Gastroesophageal sphincter (tissue), 4 donors: Measurements from ENCODE around the gene CCL17. TPM values are rescaled to one million over a fixed set of nuclear protein-coding genes. Genes with fewer than 3 reads are reported as not detected.

Source experiments
- ATAC-seq: fragments of 150-250 bp; one replicate; pipeline ENCODE4 v1.9.1; 2016; ENCODE audit warnings: mild to moderate bottlenecking, moderate library complexity
- H3K27ac ChIP-seq, 4 donors: fragments of 200-600 bp; sonication (generic) in 3 of 4; 1 replicate in 3 of 4; 2 replicates in 1 of 4; pipeline ENCODE4 v1.5.1; 2016 to 2019
- H3K27me3 ChIP-seq: fragments of 200-600 bp; sonication (generic); one replicate; pipeline ENCODE4 v1.5.1; 2019
- H3K36me3 ChIP-seq, 2 donors: fragments of 200-600 bp; sonication (generic); one replicate each; pipeline ENCODE4 v1.5.1; 2019; ENCODE audit warnings: control low read depth in 1 of 2
- H3K4me1 ChIP-seq, 3 donors: fragments of 200-600 bp; sonication (generic); 1 replicate in 2 of 3; 2 replicates in 1 of 3; pipeline ENCODE4 v1.5.1; 2016 to 2019; ENCODE audit warnings: control low read depth in 2 of 3
- H3K4me3 ChIP-seq, 2 donors: fragments of 200-600 bp; sonication (generic); one replicate each; pipeline ENCODE4 v1.5.1; 2019; ENCODE audit warnings: mild to moderate bottlenecking in 1 of 2, moderate library complexity in 1 of 2
- H3K9me3 ChIP-seq, 3 donors: fragments of 200-600 bp; sonication (generic); one replicate each; pipeline ENCODE4 v1.5.1; 2017 to 2019; ENCODE audit warnings: control low read depth in 2 of 3
- EP300 ChIP-seq: sonication (generic); formaldehyde crosslinking; IDR thresholded peaks from one replicate; pipeline ENCODE4 v1.6.1; 2017; ENCODE audit warnings: antibody characterized with exemption, mild to moderate bottlenecking
- POLR2A ChIP-seq, 2 donors: fragments of 450-650 bp; IDR thresholded peaks; one replicate each; pipeline ENCODE4 v1.6.1; 2017; ENCODE audit warnings: antibody characterized with exemption in 2 of 2, mild to moderate bottlenecking in 2 of 2, moderate library complexity in 1 of 2
- POLR2AphosphoS5 ChIP-seq: sonication (generic); formaldehyde crosslinking; IDR thresholded peaks from one replicate; pipeline ENCODE4 v1.6.1; 2017; ENCODE audit warnings: antibody characterized with exemption
- WGBS, 2 donors: methylation state at CpG; one replicate each; pipeline ENCODE4 v1.1.5; 2018; ENCODE audit warnings: low coverage in 1 of 2; 5-methylcytosine and 5-hydroxymethylcytosine counted together
- total RNA-seq, 4 donors: library from RNA; depleted of rRNA; stranded (reverse); fragments of >200 nt; gene quantifications; one replicate each; pipeline ENCODE4 v1.1.0, GENCODE V29; 2016
- TF ChIP-seq, protein P1 (sequence below), 4 experiments: fragments of 200-600 bp in 2 of 4; fragments of 450-650 bp in 2 of 4; sonication (generic) in 1 of 4; IDR thresholded peaks; one replicate each; pipeline ENCODE4 v1.5.1; 2017 to 2019; ENCODE audit warnings: antibody characterized with exemption in 4 of 4, mild to moderate bottlenecking in 2 of 4, moderate library complexity in 2 of 4

The CCL17 gene
- not detected for total RNA-seq

DNA sequence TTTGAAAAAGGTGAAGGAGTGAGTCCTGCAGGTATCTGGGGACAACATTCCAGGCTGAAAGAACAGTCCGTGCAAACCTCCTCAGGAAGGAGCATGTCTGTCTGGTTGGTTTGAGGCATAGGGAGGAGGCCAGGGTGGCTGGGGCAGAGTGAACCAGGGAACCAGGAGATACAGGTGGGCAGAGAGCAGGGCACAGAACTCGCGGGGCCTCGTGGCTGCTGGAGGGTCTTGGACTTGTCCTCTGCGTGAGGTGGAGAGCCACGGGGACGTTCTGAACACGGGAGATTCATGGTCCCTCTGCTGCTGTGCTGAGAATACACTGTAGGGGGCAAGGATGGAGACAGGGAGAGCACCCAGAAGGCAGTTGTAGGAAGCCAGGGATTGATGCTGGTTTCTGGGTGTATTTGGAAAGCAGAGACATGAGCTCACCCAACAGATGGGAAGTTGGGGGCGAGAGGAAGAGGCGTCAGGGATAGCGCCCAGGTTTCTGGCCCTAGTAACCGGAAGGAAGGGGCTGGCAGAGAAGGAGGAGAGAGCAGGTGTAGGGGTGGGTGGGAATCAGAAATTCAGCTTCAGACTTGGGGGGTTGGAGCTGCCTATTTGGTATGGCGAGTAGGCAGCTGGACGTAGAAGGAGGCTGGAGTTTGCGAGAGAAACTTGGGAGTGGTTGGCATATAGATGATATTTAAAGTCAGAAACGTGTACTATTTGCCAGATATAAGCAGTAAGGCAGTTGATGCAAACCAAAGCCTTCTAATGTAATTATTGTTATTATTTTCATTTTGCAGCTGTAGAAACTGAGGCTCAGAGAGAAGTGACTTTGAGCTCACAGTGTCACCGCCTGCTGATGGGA is at the start of gene CCL17:
TSS of gene CCL17 (plus strand) at position 803 of the 853 bp plus-strand sequence. CDS start 9,166 bp downstream, outside the sequence.
- no peaks in the 10 kb centered on the region for H3K27me3 ChIP-seq
- TF ChIP-seq, protein P1, sequence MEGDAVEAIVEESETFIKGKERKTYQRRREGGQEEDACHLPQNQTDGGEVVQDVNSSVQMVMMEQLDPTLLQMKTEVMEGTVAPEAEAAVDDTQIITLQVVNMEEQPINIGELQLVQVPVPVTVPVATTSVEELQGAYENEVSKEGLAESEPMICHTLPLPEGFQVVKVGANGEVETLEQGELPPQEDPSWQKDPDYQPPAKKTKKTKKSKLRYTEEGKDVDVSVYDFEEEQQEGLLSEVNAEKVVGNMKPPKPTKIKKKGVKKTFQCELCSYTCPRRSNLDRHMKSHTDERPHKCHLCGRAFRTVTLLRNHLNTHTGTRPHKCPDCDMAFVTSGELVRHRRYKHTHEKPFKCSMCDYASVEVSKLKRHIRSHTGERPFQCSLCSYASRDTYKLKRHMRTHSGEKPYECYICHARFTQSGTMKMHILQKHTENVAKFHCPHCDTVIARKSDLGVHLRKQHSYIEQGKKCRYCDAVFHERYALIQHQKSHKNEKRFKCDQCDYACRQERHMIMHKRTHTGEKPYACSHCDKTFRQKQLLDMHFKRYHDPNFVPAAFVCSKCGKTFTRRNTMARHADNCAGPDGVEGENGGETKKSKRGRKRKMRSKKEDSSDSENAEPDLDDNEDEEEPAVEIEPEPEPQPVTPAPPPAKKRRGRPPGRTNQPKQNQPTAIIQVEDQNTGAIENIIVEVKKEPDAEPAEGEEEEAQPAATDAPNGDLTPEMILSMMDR (IDR thresholded peaks at IDR 0.05), result no peak
- TF ChIP-seq POLR2A (IDR thresholded peaks at IDR 0.05), result no peak
- TF ChIP-seq EP300, result no peak
- no peak for TF ChIP-seq POLR2AphosphoS5
- WGBS, 2 donors, result 60 to 67% methylated on average over 7 to 14 of the region's 17 CpGs
- H3K36me3 ChIP-seq, result no peaks in the 10 kb centered on the region
- no peak within 1 kb of the TSS for H3K27ac ChIP-seq
- no peak within 1 kb of the TSS for H3K4me3 ChIP-seq
- no peak for ATAC-seq
- no peaks in the 10 kb centered on the region for H3K4me1 ChIP-seq
- H3K9me3 ChIP-seq, result no peaks in the 10 kb centered on the region

DNA sequence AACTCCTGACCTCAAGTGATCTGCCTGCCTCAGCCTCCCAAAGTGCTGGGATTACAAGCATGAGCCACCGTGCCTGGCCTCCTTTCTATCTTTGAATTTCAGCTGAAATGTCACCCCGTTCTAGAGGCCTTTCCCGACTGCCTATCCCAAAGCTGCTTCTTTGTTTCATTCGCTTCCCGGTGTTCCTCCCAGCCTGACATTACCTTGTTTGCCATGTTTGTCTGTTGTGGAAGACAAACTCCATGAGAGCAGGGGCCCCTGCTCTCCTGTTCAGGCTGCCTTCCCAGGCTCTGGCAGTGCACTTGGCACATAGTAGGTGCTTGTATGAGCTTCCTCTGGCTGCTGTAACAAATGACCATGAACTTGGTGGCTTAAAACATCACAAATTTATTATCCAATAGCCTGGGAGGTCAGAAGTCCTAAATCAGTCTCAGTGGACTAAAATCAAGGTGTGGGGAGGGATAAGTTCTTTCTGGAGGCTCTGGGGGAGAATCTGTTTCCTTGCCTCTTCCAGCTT is 48.6 kb upstream of the CCL17 start:
- Histone ChIP-seq H3K9me3 (no peaks in the 10 kb centered on the region), H3K4me3 (no peak overlapping the region), H3K27ac (no peak overlapping the region), H3K36me3 (no peaks in the 10 kb centered on the region), H3K4me1 (no peaks in the 10 kb centered on the region), H3K27me3 (no peaks in the 10 kb centered on the region)
- ATAC-seq, result no peak
- TF ChIP-seq POLR2A (IDR thresholded peaks at IDR 0.05), result no peak
- TF ChIP-seq EP300, result no peak
- 80 to 91% methylated on average over 5 of the region's 5 CpGs for WGBS, 2 donors

DNA sequence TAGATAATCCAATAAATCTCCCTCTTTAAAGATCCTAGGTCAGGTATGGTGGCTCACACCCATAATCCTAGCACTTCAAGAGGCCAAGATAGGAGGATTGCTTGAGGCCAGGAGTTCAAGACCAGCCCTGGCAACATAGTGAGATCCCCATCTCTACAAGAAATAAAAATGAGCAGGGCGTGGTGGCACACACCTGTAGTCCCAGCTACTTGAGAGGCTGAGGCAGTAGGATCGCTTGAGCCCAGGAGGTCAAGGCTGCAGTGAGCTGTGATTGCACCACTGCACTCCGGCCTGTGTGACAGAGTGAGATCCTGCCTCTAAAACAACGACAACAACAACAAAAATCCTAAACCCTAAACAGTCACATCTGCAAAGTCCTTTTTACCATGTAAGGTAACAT is 48.0 kb upstream of the CCL17 start:
- no peak overlapping the region for H3K27ac ChIP-seq
- no peak for TF ChIP-seq EP300
- no peaks in the 10 kb centered on the region for H3K36me3 ChIP-seq
- H3K9me3 ChIP-seq, result no peaks in the 10 kb centered on the region
- no peaks in the 10 kb centered on the region for H3K27me3 ChIP-seq
- no peak for ATAC-seq
- WGBS, 2 donors, result 72% methylated on average over 3 of the region's 4 CpGs; no CpG with 5 or more reads in 1 of the 2 donors
- H3K4me3 ChIP-seq, result no peak overlapping the region
- no peaks in the 10 kb centered on the region for H3K4me1 ChIP-seq

DNA sequence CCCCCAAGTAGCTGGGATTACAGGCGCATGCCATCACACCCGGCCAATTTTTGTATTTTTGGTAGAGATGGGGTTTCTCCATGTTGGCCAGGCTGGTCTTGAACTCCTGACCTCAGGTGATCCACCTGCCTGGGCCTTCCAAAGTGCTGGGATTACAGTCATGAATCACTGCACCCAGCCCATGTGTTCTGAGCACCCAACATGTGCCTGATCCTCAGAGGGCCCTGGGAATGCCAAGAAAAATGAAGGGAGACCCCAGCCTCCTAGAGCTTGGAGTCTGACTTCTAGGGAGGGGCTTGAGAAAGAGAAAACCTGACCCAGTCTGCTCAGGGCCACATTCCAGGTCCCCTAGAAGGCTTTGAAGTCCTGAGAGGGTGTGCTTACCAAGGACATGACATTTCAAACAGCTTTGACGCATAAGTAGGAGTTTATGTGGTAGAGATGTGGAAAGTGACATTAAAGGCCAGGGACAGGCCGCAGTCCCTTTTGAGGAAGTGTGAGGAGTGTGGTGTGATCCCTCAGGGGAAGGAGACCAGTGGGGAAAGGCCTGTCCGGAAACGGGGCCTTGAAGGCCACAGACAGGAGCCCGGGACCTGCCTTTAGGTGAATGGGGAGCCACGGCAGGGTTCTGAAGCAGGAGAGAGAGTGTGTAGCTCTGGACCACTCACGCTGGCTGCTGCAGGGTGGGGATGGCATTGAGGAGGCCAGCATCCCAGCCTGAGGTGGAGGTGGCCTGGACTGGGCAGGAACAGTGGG is 47.1 kb upstream of the CCL17 start:
- no peaks in the 10 kb centered on the region for H3K36me3 ChIP-seq
- WGBS, 2 donors, result 89% methylated on average over 2 of the region's 9 CpGs; no CpG with 5 or more reads in 1 of the 2 donors
- no peaks in the 10 kb centered on the region for H3K9me3 ChIP-seq
- H3K27ac ChIP-seq, result no peak overlapping the region
- ATAC-seq, result no peak
- no peaks in the 10 kb centered on the region for H3K27me3 ChIP-seq
- TF ChIP-seq, protein P1 (IDR thresholded peaks at IDR 0.05), result no peak
- TF ChIP-seq POLR2AphosphoS5 (no peak), POLR2A (IDR thresholded peaks at IDR 0.05) (no peak), EP300 (no peak)
- H3K4me1 ChIP-seq, result no peaks in the 10 kb centered on the region
- no peak overlapping the region for H3K4me3 ChIP-seq

DNA sequence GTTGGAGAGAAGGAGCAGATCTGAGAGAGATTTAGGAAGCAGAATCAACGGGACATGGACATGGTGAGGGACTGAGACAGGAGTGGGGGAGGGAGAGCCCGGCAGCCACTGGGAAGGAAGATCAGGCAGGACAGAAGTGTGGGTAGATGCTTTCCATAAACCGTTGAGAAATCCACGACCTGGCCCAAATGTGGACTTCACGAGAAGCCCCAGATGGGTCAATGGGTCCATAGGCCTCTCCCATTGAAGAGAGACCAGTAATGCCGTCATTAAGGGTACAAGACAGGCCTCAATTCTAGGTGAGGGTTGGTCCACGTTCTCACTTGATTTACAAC is 46.5 kb upstream of the CCL17 start:
- Histone ChIP-seq H3K27me3 (no peaks in the 10 kb centered on the region), H3K9me3 (no peaks in the 10 kb centered on the region), H3K4me1 (no peaks in the 10 kb centered on the region), H3K27ac (no peak overlapping the region), H3K4me3 (no peak overlapping the region), H3K36me3 (no peaks in the 10 kb centered on the region)
- TF ChIP-seq EP300, result no peak
- no peak for TF ChIP-seq POLR2AphosphoS5
- TF ChIP-seq, protein P1 (IDR thresholded peaks at IDR 0.05), result no peak
- TF ChIP-seq POLR2A (IDR thresholded peaks at IDR 0.05), result no peak
- ATAC-seq, result no peak
- 67 to 93% methylated on average over 6 to 7 of the region's 7 CpGs for WGBS, 2 donors
